GM21737 (cell line): ENCODE measurements around the gene ABTB1.

Experiments used
- ATAC-seq: cut with Tn5 transposase; IDR thresholded peaks from one replicate; pipeline ENCODE4 v1.9.1; 2021; ENCODE audit warnings: mild to moderate bottlenecking, moderate library complexity; ENCODE audit not compliant: unreplicated experiment

Gene ABTB1

DNA sequence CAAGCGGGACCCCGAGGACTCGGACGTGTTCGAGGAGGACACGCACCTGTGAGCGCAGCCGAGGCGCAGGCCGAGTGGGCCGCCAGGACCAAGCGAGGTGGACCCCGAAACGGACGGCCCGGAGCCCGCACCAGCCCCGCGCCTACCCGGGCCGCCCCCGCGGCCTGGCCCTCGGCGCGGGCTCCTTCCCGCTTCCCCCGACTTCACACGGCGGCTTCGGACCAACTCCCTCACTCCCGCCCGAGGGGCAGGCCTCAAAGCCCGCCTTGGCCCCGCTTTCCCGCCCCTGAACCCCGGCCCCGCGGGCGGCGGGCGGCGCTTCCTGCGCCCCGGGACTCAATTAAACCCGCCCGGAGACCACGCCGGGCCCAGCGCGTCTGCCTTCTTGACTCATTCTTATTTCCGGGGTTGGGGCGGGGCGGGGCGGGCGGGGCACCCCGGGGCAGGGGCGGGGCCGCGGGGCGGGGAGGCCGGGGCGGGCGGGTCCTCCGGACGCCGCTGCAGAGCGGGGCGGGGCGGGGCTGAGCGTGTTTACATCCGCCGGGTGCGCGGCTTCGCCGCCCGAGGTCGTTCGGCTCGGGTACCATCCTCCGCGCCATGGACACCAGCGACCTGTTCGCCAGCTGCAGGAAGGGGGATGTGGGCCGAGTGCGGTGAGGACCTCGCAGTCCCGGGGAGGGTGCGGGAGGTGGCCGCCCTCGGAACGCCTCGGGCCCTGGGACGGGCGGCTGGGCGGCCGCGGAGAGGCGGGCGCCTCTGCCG lies at the start of gene ABTB1:
TSS of gene ABTB1 (plus strand) at position 524 of the 762 bp plus-strand sequence. CDS start at position 598, 74 bp downstream.
- peak; percentile 66 for ATAC-seq

DNA sequence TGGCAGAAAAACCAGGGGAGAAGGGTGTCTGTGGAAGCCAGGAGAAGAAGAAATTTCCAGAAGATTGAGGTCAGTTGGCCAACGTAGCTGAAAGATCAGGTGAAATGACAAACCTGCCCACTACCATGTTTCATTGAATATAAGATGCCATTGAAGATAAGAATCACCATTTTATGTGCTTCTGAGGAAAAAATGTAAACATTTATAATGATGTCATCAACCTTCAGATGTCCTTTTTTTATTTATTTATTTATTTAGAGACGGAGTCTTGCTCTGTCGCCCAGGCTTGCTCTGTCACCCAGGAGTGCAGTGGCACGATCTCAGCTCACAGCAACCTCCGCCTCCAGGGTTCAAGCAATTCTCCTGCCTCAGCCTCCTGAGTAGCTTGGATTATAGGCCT lies 48.7 kb upstream of the ABTB1 start:
- ATAC-seq = no peak

DNA sequence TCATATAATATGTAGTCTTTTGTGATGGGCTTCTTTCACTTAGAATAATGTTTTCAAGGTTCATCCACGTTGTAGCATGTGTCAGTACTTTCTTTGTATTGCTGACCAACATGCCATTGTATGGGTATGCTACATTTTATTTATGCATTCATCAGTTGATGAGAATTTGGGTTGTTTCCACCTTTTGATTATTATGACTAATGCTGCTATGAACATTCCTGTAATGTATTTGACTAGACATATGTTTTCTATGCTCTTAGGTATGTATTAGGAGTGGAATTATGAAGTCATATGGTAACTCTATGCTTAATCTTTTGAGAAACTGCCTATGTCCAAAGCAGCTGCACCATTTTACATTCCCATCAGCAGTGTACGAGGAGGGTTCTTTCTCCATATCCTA lies 46.9 kb upstream of the ABTB1 start:
- no peak for ATAC-seq

DNA sequence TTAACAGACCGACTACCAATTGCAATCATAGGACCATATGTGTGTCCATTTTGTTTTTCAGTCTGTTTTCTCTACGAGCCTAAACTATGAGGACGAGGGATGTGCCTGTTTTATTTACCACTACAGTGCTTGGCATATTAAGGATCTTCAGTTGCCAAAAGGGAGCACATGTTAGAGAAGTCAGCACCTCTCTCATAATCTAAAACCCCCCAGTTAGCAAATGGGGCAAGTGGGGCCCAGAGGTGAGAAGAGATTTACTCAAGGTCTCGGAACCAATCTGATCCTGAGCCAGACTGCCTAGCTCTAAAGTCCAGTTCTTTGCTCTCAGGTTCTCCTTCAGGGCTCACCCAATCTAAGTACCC lies 44.3 kb upstream of the ABTB1 start:
- no peak for ATAC-seq

DNA sequence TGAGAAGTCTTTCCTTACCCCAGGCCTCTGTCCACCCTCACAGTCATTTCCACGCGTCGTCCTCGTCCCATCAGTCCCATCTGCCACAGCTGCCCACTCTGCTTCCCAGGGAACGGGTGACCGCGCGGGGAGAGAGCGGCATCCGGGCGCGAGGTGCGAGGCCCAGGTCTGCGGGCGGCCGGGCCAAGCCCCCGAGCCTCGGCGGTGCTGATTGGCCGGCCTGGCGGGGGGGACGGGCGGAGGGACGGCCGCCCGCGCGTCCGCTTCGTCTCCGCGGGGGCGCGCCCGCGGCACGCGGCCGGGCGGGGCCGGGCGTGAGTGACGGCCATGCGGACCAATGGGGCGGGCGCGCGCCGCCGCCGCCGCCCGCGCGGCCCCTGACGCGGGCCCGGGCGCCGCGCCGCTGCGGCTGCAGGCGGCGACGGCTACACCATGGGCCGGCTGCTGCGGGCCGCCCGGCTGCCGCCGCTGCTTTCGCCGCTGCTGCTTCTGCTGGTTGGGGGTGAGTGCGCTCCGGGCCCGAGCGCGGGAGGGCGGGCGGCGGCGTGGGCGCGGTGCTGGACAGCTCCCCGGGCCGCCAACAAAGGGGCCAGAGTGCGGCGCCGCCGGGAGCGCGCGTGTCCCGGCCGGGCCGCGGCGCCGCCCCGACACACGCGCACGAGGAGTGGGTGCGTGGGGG lies 43.8 kb upstream of the ABTB1 start, which contains the start of gene PODXL2:
TSS of gene PODXL2 (plus strand) at position 398 of the 679 bp plus-strand sequence. CDS start at position 433, 35 bp downstream.
- ATAC-seq = no peak

DNA sequence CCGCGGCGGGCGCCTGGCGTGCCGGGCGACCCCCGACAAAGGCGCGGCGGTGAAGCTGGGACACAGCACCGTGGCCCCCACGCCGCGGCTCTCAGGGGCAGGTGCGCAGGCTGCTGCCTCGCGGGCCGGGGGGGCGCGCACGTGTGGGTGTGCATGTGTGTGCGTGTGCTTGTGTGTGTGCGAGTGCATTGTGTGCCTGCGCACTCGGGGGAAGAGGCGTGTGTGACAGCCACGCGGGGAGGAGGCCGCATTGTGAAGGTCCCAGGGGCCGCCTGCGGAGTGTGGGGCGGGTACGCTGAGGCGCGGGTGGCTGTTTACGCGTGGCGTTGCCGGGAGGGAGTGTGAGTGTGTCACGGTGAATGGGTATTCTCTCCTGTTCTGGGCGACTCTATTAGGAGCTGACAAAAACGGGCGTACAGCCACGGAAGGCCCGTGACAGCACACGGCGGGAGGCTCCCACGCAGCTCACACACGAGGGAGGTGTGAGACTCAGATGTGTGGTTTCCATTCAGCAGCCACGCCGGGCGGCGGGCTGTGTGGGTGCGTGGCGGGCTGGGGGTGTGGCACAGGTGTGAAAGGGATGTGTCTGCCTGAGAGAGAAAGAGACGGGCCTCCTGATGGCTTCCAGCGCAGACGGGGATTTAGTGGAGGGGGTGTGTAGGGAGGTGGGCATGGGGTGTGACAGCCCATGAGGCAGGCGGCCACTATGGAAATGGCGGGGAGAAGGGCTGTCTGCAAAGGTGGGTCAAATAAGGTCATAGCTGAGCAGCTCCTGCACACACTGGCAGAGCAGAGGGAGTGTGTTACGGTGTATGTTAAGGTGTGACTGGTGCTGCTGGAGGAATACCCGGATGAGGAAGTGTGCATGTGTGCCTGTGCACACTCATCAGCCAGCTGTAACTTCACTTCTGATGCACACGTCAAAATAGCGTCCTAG lies 43.0 kb upstream of the ABTB1 start:
- ATAC-seq = no peak

DNA sequence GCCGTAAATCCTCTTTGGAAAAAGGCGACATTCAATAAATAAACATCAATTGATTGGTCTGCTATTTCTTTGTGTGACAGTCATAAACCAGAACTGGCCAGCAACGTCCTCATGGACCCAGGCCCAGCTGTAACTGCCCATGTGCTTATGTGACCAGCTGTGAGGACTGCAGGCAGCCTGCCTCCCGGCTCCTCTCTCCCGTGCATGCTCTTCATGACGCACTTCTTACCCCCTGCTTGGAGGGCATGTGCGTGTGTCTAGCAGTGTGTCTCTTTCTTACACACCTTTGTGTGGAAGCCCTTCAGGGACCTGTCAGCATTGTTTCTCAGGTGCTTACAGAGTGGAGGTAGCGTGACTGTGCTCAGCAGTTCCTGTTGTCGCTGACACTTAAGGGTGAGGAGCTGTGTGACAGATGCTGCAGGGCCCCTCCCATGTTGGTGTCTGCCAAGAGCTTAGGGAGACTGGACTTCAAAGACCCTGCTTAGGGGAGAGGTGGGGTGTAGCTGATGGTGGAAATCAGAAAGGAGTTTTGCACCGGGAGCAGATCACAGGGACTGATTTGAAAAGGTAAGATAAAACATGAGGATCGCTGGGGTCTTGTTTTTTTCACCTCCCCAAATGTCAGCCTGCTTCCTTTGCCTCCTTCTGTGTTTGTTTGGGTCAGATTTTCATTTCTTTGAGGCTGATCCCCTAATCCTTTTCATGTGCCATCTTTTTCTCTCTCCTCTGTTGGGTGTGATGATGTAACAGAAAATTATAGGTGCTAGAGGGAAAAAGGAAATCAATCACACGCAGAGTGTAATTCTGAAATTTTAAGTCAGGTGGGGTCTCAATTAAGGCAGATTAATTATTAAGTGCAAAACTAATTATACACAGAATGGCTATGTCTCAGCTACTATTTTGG lies 41.7 kb upstream of the ABTB1 start:
- ATAC-seq = no peak

DNA sequence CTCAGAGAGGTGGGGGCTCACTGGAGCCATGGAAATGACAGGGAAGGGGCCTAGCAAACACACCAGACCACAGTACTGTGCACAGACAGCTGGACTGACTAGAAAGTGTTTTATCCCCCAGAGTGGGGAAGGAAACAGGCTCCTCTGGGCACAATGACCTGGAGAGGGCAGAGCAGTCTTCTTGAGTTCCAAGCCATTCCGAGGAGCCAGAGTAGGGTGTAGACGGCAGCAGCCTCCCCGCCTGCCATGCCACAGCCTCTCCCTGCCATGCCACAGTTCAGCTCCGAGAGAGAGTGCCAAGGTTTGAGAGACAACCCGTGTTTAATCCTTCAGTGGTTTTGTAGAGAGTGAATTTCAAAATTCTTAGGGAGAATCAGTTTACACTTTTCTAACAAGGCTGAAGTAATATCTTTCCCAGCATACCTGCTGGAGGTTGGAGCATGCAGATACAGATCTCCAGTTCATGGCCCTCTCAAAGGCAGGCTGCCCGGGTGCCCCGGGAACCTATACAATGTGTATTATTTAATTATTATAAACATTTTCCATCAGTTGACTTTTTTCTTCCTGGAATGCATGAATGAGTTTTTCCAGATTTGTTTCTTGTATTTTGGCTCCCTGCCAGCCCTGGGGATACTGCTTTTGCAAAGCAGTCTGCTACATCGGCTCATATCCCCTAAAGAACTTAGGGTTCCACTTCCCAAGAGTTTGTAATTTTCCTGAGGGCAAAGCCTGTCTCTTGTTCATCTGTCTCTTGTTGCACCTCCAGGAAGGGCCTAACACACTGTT lies 40.5 kb upstream of the ABTB1 start:
- no peak for ATAC-seq

DNA sequence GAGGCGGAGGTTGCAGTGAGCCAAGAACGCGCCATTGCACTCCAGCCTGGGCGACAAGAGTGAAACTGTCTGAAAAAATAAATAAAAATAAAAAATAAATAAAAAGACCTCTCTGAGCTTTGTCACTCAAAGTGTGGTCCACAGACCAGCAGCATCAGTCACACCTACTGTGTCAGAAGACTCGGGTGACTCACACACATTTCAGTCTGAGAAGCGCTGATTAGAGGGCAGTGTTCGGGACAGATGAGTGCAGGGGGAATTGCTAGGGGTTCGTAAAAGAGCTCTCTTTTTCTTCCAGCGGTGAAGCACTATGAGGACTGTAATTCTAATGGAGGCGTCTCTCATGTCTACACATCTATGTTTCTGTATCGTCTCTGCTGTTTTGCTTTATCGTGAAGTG lies 38.1 kb upstream of the ABTB1 start:
- no peak for ATAC-seq

DNA sequence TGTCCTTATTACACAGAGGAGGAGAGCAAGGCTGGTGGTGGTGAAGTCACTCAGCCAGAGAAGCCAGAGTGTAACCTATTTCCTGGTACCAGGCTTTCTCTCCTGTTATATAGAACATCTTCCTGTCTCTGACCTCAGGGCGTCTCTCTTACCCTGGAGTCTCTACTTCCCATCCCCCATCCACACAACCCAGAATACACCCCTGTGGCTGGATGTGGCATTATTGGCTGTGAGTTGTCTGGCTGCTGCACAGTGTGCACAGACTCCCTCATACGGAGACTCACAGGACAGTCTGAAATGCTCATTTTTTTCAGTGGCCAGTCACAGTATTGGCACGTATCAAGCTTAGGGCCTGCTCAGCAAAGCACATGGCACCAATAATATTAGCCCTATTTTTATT lies 35.2 kb upstream of the ABTB1 start:
- no peak for ATAC-seq

DNA sequence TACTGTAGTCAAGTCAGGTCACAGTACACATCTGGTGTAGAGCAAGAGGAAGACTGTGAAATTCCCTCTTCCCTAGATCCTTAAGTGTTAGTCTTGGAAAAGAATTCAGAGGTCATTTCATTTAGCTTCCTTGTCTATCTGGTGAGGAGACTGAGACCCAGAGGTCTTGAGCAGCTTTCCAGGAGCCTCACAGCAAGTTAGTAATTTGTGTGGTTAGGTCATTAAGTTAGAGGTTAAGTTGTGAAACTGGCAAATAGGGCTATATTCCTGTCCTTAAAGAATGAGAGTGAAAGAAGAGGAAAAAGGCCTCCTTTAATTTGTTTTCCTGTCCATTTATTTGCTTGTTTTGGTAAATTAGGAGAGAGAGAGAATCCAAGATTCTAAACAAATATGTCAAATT lies 34.8 kb upstream of the ABTB1 start:
- no peak for ATAC-seq

DNA sequence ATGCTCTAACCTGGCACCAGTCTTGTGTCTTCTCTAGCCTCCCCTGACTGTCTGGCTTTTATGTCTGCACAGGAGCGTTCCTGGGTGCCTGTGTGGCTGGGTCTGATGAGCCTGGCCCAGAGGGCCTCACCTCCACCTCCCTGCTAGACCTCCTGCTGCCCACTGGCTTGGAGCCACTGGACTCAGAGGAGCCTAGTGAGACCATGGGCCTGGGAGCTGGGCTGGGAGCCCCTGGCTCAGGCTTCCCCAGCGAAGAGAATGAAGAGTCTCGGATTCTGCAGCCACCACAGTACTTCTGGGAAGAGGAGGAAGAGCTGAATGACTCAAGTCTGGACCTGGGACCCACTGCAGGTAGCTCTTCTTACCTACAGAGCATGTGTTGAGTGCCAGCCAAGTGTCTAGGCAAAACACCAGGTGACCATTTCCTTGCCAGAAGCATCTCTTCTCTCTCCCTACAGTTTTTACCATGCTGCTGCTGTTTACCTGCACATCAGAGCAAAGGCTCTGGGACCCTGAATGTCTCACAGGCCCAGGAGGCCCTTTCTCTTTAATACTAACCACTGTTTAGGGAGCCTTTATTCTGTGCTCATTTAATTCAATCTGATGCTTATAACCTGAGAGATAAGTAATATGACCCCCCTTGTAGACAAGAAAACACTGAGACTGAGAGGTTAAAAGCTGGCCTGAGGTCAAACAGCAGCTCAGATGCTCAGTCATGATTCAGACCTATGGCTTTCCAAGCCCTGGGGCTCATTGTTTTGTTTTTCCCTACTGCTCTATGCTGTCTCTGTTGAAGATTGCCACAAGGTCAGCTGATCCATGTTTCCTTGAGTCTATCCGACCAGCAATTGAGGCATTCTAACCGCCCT lies 33.3 kb upstream of the ABTB1 start:
- no peak for ATAC-seq

DNA sequence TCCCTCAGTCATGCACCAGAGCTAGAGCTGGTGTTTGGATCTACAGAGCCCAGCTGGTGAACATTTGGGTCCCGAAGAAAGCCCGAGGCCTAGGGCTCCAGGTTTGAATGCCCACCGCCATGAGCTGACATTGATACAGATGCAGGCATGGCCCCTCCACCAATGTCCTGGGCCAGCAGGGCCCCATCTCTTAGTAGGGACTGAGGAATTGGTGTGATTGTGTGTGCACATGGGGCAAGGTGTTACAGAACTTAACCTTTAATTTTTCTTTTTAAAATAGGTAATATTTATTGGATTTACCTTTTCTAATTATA lies 32.8 kb upstream of the ABTB1 start:
- no peak for ATAC-seq

DNA sequence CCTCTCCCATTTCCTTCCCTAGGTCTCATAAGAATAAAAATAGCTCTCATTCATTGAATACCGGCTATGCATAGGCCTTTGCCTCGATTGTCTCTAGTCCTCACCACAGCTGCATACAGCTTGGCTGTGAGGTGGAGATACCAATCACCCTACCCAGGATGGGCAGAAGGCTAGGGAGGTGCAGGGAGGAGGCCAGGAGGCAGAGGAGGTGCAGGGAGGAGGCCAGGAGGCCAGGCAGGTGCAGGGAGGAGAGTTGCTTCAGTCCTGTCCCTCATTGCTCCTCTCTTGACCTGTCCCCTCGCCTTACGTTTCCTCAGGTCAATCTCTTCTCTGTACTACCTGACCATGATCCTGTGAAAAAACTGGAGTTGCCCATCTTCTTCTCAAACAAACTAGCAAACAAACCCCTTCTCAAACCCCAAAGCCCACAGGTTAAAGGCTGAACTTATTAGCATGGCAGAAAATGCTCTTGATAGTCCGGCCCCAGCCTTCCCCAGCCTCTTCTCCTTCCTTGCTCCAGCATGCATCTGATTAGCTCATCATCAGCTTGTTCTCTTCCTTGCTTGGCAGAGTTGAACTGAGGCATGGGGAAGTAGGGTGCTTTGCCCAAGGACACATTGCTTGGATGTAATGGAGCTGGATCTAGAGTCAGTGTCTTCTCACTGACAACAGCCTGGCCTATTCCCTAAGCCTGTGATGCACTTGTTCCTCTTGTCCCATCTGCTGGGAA lies 27.9 kb upstream of the ABTB1 start:
- no peak for ATAC-seq

DNA sequence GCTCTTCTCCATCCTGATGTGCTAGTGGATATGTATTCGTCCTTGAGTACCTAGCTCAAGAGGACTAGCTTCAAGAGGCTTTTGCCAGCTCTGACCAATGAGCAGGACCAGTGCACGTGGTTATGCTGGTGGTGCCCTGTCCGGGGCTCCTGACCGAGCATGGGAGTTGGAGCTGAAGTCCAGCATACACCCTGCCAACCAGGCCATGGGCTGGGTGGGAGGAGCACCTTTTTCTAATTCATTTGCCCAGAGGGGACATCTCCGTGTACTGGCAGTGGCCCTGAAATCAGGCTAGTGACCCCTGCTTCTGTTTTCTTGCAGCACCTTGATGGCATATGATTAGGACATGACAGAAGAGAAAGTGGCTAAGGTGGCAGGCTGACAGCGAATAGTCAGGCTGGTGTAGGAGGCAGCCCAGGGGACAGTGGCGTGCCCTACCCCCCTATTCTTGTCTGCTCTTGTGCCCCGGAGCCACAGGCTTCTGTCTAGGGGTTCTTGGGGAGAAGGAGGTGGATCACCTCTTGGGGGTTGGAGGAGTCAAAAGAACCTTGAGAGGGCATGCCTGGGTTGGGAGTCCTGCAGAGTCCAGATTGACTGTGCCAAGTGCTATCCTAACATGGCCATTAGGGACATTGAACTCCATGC lies 27.3 kb upstream of the ABTB1 start:
- ATAC-seq = no peak

DNA sequence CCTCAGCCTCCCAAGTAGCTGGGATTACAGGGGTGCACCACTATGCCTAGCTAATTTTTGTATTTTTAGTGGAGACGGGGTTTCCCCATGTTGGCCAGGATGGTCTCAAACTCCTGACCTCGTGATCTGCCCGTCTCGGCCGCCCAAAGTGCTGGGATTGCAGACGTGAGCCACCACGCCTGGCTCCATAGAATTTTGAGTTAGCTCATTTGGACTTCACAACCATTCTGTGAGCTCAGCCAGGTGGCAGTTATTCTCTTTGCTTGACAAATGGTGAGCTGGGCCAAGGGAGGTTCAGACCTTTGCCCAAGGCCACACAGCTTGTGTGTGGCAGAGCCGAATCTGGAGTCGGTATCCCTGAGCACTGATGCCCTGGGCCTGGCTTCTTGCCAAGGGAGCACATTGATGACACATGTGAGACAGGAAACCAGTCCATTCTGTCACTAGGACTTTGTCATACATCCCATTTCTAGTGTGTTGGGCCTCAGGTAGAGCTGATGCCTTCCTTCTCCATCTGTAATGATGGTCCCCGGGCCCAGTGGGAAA lies 26.2 kb upstream of the ABTB1 start:
- no peak for ATAC-seq

DNA sequence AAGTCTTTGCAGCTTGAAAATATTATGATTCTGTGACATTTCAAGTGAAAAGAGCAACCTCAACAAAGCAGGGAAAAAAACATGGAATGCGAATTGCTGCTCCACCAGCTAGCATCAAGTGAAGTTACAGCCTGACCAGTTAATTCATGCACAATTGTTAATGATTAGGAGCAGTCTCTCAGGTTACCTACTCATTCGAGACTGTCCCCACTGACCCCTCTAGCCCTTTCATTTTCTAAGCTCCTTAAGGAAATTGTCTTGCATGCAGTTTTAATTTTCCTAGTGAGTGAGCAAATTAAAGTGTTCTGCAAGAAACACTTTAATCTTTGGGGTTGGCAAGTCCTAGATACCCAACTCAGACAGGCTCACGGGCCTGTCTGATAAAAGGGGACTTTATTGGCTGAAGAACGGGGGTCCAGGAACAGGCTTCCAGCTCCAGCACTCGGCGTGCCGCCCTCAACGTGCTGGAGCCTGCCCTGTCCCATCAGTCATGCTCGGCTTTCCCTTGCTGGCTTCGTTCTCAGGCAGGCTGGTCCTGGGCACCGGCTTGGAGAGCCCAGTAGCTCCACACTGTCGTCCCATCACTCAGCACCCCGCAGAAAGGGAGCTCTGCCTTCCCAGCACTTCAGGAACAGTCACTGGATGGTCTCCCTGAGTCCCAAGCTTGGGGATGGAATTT lies 25.4 kb upstream of the ABTB1 start:
- ATAC-seq = no peak
